ENCODE results near the gene MAEA. TPM values are rescaled to one million over a fixed set of nuclear protein-coding genes. Genes with fewer than 3 reads are reported as not detected.

MAEA gene
- total RNA-seq, 3 donors from 2014 or later = 61.9 to 66.9 (median 65.3) TPM

- no peaks in the 10 kb centered on the region for H3K9me3 Mint-ChIP-seq
- H3K36me3 Mint-ChIP-seq (ENCODE audit: insufficient read depth) = peaks cover 5% of the 10 kb centered on the region
- H3K4me3 Mint-ChIP-seq = peak overlapping the region; percentile 89
- DNase-seq (no peak), ATAC-seq (no peak)
- peaks cover 72% of the 10 kb centered on the region for H3K4me1 Mint-ChIP-seq (ENCODE audit: low read depth)
- no peaks in the 10 kb centered on the region for H3K27me3 Mint-ChIP-seq (ENCODE audit: low read depth)
These were observed 42.5 kb upstream of the MAEA start for GRCh38 chr4:1246901-1247863.

- Mint-ChIP-seq H3K4me3 (peak overlapping the region; percentile 89), H3K36me3 (ENCODE audit: insufficient read depth) (peaks cover 3% of the 10 kb centered on the region), H3K27me3 (ENCODE audit: low read depth) (no peaks in the 10 kb centered on the region), H3K4me1 (ENCODE audit: low read depth) (peaks cover 71% of the 10 kb centered on the region), H3K9me3 (no peaks in the 10 kb centered on the region)
- no peak for DNase-seq
- ATAC-seq = peak; percentile 30 to 34
These were observed 41.8 kb upstream of the MAEA start for GRCh38 chr4:1247864-1248244.

- Mint-ChIP-seq H3K27me3 (ENCODE audit: low read depth) (no peaks in the 10 kb centered on the region), H3K4me1 (ENCODE audit: low read depth) (peaks cover 72% of the 10 kb centered on the region), H3K4me3 (peak within 1 kb of the TSS; percentile 89), H3K9me3 (no peaks in the 10 kb centered on the region), H3K36me3 (ENCODE audit: insufficient read depth) (peaks cover 5% of the 10 kb centered on the region)
- peak; percentile 79 for DNase-seq
- peak; percentile 44 to 47 for ATAC-seq
These were observed 41.2 kb upstream of the MAEA start, which contains the start of gene CTBP1 for GRCh38 chr4:1248245-1249147. TSS of gene CTBP1 (minus strand) at chr4:1249130. CDS start at chr4:1241331, 7,799 bp downstream.

GRCh38 chr4:1249148-1249730 lies 40.5 kb upstream of the MAEA start:
- Mint-ChIP-seq H3K27me3 (ENCODE audit: low read depth) (no peaks in the 10 kb centered on the region), H3K4me3 (peak overlapping the region; percentile 89), H3K9me3 (no peaks in the 10 kb centered on the region), H3K4me1 (ENCODE audit: low read depth) (peaks cover 73% of the 10 kb centered on the region), H3K36me3 (ENCODE audit: insufficient read depth) (peaks cover 5% of the 10 kb centered on the region)
- DNase-seq (peak; percentile 80), ATAC-seq (peak; percentile 68 to 70)

GRCh38 chr4:1249731-1250526 lies 39.8 kb upstream of the MAEA start:
- peaks cover 5% of the 10 kb centered on the region for H3K36me3 Mint-ChIP-seq (ENCODE audit: insufficient read depth)
- ATAC-seq = peak; percentile 12 to 19
- no peaks in the 10 kb centered on the region for H3K9me3 Mint-ChIP-seq
- H3K4me1 Mint-ChIP-seq (ENCODE audit: low read depth) = peaks cover 73% of the 10 kb centered on the region
- no peaks in the 10 kb centered on the region for H3K27me3 Mint-ChIP-seq (ENCODE audit: low read depth)
- peak overlapping the region; percentile 89 for H3K4me3 Mint-ChIP-seq
- peak; percentile 49 for DNase-seq

GRCh38 chr4:1250527-1250812 lies 39.2 kb upstream of the MAEA start:
- no peak for DNase-seq
- Mint-ChIP-seq H3K27me3 (ENCODE audit: low read depth) (no peaks in the 10 kb centered on the region), H3K4me3 (peak overlapping the region; percentile 89), H3K4me1 (ENCODE audit: low read depth) (peaks cover 73% of the 10 kb centered on the region), H3K36me3 (ENCODE audit: insufficient read depth) (peaks cover 5% of the 10 kb centered on the region), H3K9me3 (no peaks in the 10 kb centered on the region)
- no peak for ATAC-seq

GRCh38 chr4:1250921-1251772 lies 38.5 kb upstream of the MAEA start:
- Mint-ChIP-seq H3K4me1 (ENCODE audit: low read depth) (peaks cover 73% of the 10 kb centered on the region), H3K27me3 (ENCODE audit: low read depth) (no peaks in the 10 kb centered on the region), H3K4me3 (peak overlapping the region; percentile 89), H3K9me3 (peaks cover 4% of the 10 kb centered on the region), H3K36me3 (ENCODE audit: insufficient read depth) (peaks cover 5% of the 10 kb centered on the region)
- no peak for DNase-seq
- no peak for ATAC-seq

GRCh38 chr4:1251773-1252066 lies 38.0 kb upstream of the MAEA start:
- Mint-ChIP-seq H3K4me1 (ENCODE audit: low read depth) (peaks cover 73% of the 10 kb centered on the region), H3K4me3 (no peak overlapping the region), H3K27me3 (ENCODE audit: low read depth) (no peaks in the 10 kb centered on the region), H3K9me3 (peaks cover 4% of the 10 kb centered on the region), H3K36me3 (ENCODE audit: insufficient read depth) (peaks cover 5% of the 10 kb centered on the region)
- ATAC-seq (no peak), DNase-seq (no peak)

- no peak for DNase-seq
- H3K4me1 Mint-ChIP-seq (ENCODE audit: low read depth) = peaks cover 68% of the 10 kb centered on the region
- H3K9me3 Mint-ChIP-seq = peaks cover 4% of the 10 kb centered on the region
- no peak for ATAC-seq
- H3K36me3 Mint-ChIP-seq (ENCODE audit: insufficient read depth) = peaks cover 6% of the 10 kb centered on the region
- H3K4me3 Mint-ChIP-seq = peak overlapping the region; percentile 40
- no peaks in the 10 kb centered on the region for H3K27me3 Mint-ChIP-seq (ENCODE audit: low read depth)
These were observed 36.7 kb upstream of the MAEA start for GRCh38 chr4:1252928-1253492.

- H3K36me3 Mint-ChIP-seq (ENCODE audit: insufficient read depth) = peaks cover 6% of the 10 kb centered on the region
- H3K9me3 Mint-ChIP-seq = peaks cover 8% of the 10 kb centered on the region
- H3K4me1 Mint-ChIP-seq (ENCODE audit: low read depth) = peaks cover 72% of the 10 kb centered on the region
- peak overlapping the region; percentile 40 for H3K4me3 Mint-ChIP-seq
- no peaks in the 10 kb centered on the region for H3K27me3 Mint-ChIP-seq (ENCODE audit: low read depth)
- no peak for DNase-seq
- no peak for ATAC-seq
These were observed 35.9 kb upstream of the MAEA start for GRCh38 chr4:1253831-1254230.

- H3K4me3 Mint-ChIP-seq = no peak overlapping the region
- H3K27me3 Mint-ChIP-seq (ENCODE audit: low read depth) = no peaks in the 10 kb centered on the region
- DNase-seq (no peak), ATAC-seq (no peak)
- peaks cover 8% of the 10 kb centered on the region for H3K9me3 Mint-ChIP-seq
- H3K4me1 Mint-ChIP-seq (ENCODE audit: low read depth) = peaks cover 72% of the 10 kb centered on the region
- H3K36me3 Mint-ChIP-seq (ENCODE audit: insufficient read depth) = peaks cover 6% of the 10 kb centered on the region
These were observed 34.5 kb upstream of the MAEA start for GRCh38 chr4:1255151-1255550.

GRCh38 chr4:1255699-1256098 lies 34.0 kb upstream of the MAEA start:
- H3K36me3 Mint-ChIP-seq (ENCODE audit: insufficient read depth) = peaks cover 6% of the 10 kb centered on the region
- H3K9me3 Mint-ChIP-seq = peaks cover 8% of the 10 kb centered on the region
- peaks cover 71% of the 10 kb centered on the region for H3K4me1 Mint-ChIP-seq (ENCODE audit: low read depth)
- no peak overlapping the region for H3K4me3 Mint-ChIP-seq
- ATAC-seq (peak; percentile 71 to 85), DNase-seq (no peak)
- H3K27me3 Mint-ChIP-seq (ENCODE audit: low read depth) = no peaks in the 10 kb centered on the region

GRCh38 chr4:1258457-1258856 lies 31.2 kb upstream of the MAEA start:
- Mint-ChIP-seq H3K36me3 (ENCODE audit: insufficient read depth) (peaks cover 1% of the 10 kb centered on the region), H3K27me3 (ENCODE audit: low read depth) (no peaks in the 10 kb centered on the region), H3K4me3 (no peak overlapping the region), H3K4me1 (ENCODE audit: low read depth) (peaks cover 45% of the 10 kb centered on the region), H3K9me3 (peaks cover 8% of the 10 kb centered on the region)
- no peak for ATAC-seq
- DNase-seq = no peak
